A673 (cell line): ENCODE results near the gene CNTN5. TPM values are rescaled to one million over a fixed set of nuclear protein-coding genes. Genes with fewer than 3 reads are reported as not detected.

ENCODE experiments used
- BruUV-seq: library from RNA; stranded (reverse); fragments of 400-500 nt; replicated peaks from 2 replicates; lab custom pipeline; 2021; lab: Mats Ljungman, UMichigan
- CTCF ChIA-PET: fragments of 300-600 bp; sonication (Branson Sonifier 250); formaldehyde crosslinking; loops from one replicate; lab custom pipeline; 2022; ENCODE audit warnings: antibody characterized with exemption; lab: Charles Lee
- POLR2A ChIA-PET: fragments of 300-600 bp; sonication (Branson Sonifier 250); formaldehyde crosslinking; loops from one replicate; lab custom pipeline; 2022; ENCODE audit warnings: antibody characterized with exemption; ENCODE audit not compliant: low non-redundant PET; lab: Charles Lee
- DNase-seq: peaks from one replicate; pipeline ENCODE4 v3.0.0-alpha.2; 2015; ENCODE audit warnings: low spot score
- H3K27ac ChIP-seq: fragments of 200-600 bp; sonication (generic); 2 replicates; pipeline ENCODE4 v1.5.1; 2016; ENCODE audit warnings: mixed run types, low read depth, mild to moderate bottlenecking, mixed read lengths, antibody characterized with exemption, low read length; ENCODE audit not compliant: poor library complexity, severe bottlenecking
- H3K27me3 ChIP-seq: fragments of 200-600 bp; sonication (generic); replicated peaks from 2 replicates; pipeline ENCODE4 v1.6.1; 2017; ENCODE audit warnings: mixed run types, low read depth, mild to moderate bottlenecking, mixed read lengths, antibody characterized with exemption, low read length; ENCODE audit not compliant: insufficient read depth, poor library complexity
- H3K36me3 ChIP-seq: fragments of 200-600 bp; sonication (generic); 2 replicates; pipeline ENCODE4 v1.6.1; 2016; ENCODE audit warnings: mixed run types, mild to moderate bottlenecking, mixed read lengths, antibody characterized with exemption, low read length; ENCODE audit not compliant: insufficient read depth, poor library complexity, severe bottlenecking
- H3K4me1 ChIP-seq: fragments of 200-600 bp; sonication (generic); 2 replicates; pipeline ENCODE4 v1.6.1; 2017; ENCODE audit warnings: mixed run types, mild to moderate bottlenecking, mixed read lengths, antibody characterized with exemption, low read length; ENCODE audit not compliant: insufficient read depth, poor library complexity, severe bottlenecking
- H3K4me3 ChIP-seq: fragments of 200-600 bp; sonication (generic); 2 replicates; pipeline ENCODE4 v1.5.1; 2016; ENCODE audit warnings: low read depth, mixed run types, mild to moderate bottlenecking, mixed read lengths, low read length; ENCODE audit not compliant: poor library complexity, severe bottlenecking
- H3K9me3 ChIP-seq: fragments of 200-600 bp; sonication (generic); 2 replicates; pipeline ENCODE4 v1.6.1; 2016; ENCODE audit warnings: mixed run types, low read depth, mild to moderate bottlenecking, mixed read lengths, antibody characterized with exemption, low read length; ENCODE audit not compliant: poor library complexity, severe bottlenecking
- EZH2 ChIP-seq: fragments of 200-600 bp; sonication (generic); IDR thresholded peaks from 2 replicates; pipeline ENCODE4 v1.6.1; 2017; ENCODE audit warnings: borderline replicate concordance, low read depth, mild to moderate bottlenecking, mixed read lengths, antibody characterized with exemption, low read length; ENCODE audit not compliant: poor library complexity, severe bottlenecking
- intact Hi-C: fragments of 100-400 bp; cut with micrococcal nuclease; formaldehyde crosslinking; loops from one replicate; pipeline ENCODE4 v1.10.0; 2022; ENCODE audit not compliant: unreplicated experiment
- total RNA-seq: library from RNA; stranded (reverse); gene quantifications from 2 replicates; pipeline ENCODE4 v1.2.3, GENCODE V29; 2021
- TF ChIP-seq, protein P1 (sequence below): fragments of 300-800, 200-600 bp; sonication (generic); conservative IDR thresholded peaks from 2 replicates; pipeline ENCODE4 v1.5.1; 2017; ENCODE audit warnings: low read depth, mild to moderate bottlenecking, antibody characterized with exemption, low read length, moderate library complexity, mixed read lengths

Gene CNTN5
- total RNA-seq, 1 experiment from 2014 or later = 0.80 TPM

DNA sequence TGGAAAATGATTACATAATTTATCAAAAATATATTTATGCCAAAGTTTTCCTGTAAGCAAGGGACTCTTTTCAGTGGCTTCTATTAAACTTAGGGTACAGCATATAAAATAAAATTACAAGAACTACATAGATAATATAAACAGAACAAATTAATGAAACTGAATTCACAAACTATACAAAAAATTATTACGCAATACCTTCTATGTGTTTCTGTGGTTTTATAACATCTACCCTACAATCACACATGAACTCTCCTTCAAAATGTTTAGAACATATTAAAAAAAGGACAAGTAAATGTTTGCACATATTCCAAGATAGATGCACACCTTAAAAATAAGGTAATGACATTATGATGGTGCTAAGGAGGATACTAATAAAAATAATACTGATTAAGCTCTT, 235.9 kb downstream of the CNTN5 start:
- ChIA-PET CTCF (no interaction called here), POLR2A (no interaction called here)
- H3K4me1 ChIP-seq = no peaks in the 10 kb centered on the region
- intact Hi-C loops = no loop called here
- H3K9me3 ChIP-seq = no peaks in the 10 kb centered on the region
- no TSS peak for BruUV-seq
- no peak for DNase-seq
- H3K4me3 ChIP-seq = no peak overlapping the region
- H3K27ac ChIP-seq = no peak overlapping the region
- TF ChIP-seq, protein P1, sequence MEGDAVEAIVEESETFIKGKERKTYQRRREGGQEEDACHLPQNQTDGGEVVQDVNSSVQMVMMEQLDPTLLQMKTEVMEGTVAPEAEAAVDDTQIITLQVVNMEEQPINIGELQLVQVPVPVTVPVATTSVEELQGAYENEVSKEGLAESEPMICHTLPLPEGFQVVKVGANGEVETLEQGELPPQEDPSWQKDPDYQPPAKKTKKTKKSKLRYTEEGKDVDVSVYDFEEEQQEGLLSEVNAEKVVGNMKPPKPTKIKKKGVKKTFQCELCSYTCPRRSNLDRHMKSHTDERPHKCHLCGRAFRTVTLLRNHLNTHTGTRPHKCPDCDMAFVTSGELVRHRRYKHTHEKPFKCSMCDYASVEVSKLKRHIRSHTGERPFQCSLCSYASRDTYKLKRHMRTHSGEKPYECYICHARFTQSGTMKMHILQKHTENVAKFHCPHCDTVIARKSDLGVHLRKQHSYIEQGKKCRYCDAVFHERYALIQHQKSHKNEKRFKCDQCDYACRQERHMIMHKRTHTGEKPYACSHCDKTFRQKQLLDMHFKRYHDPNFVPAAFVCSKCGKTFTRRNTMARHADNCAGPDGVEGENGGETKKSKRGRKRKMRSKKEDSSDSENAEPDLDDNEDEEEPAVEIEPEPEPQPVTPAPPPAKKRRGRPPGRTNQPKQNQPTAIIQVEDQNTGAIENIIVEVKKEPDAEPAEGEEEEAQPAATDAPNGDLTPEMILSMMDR = no peak
- no peak for TF ChIP-seq EZH2
- H3K36me3 ChIP-seq = no peaks in the 10 kb centered on the region
- no peaks in the 10 kb centered on the region for H3K27me3 ChIP-seq

DNA sequence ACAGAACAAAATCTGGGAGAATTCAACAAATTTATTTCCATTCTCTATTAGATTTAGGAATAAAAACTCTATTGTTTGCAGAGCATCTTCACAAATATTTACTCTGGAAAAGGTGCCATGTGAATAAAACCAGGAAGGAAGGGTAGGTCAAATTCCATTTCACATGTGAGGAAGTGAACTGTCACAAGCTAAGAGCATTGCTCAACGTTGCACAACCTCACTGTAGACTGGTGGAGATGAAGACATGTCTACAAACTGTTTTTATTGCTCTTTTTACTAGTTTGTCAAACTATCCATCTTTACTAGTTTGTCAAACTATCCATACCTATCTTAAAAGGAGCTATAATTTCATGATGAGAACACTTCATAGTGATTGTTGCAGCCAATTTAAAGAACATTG, 236.4 kb downstream of the CNTN5 start:
- H3K9me3 ChIP-seq = no peaks in the 10 kb centered on the region
- no TSS peak for BruUV-seq
- CTCF ChIA-PET = no interaction called here
- H3K27ac ChIP-seq = no peak overlapping the region
- H3K36me3 ChIP-seq = no peaks in the 10 kb centered on the region
- DNase-seq = no peak
- intact Hi-C loops = no loop called here
- no peak for TF ChIP-seq EZH2
- TF ChIP-seq, protein P1 = no peak
- no peaks in the 10 kb centered on the region for H3K27me3 ChIP-seq
- POLR2A ChIA-PET = no interaction called here
- H3K4me3 ChIP-seq = no peak overlapping the region
- no peaks in the 10 kb centered on the region for H3K4me1 ChIP-seq

DNA sequence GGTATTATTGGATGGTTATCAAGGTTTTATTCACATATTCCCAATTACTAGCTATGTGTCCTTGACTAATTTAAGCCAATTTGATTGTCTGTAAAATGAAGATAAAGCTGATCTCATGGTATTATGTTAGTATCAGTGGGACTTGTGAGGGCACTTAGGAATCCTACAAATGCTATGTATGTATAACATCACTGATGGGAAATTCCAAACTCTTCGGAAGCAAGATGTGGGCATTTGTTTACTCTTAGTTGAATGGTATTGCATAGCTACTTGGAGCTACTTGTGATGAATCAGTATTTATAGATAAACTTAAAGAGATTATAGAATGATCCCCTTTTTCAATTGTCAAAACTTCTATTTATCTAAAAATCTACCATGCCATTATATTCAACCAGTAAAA, 239.9 kb downstream of the CNTN5 start:
- no TSS peak for BruUV-seq
- H3K36me3 ChIP-seq = no peaks in the 10 kb centered on the region
- no peak for DNase-seq
- no peaks in the 10 kb centered on the region for H3K27me3 ChIP-seq
- intact Hi-C loops = no loop called here
- H3K27ac ChIP-seq = no peak overlapping the region
- H3K4me3 ChIP-seq = no peak overlapping the region
- CTCF ChIA-PET = no interaction called here
- POLR2A ChIA-PET = no interaction called here
- H3K9me3 ChIP-seq = no peaks in the 10 kb centered on the region
- H3K4me1 ChIP-seq = no peaks in the 10 kb centered on the region
- TF ChIP-seq EZH2 = no peak
- TF ChIP-seq, protein P1 = no peak
